ENCODE measurements around the gene ZNF117. TPM values are rescaled to one million over a fixed set of nuclear protein-coding genes. Genes with fewer than 3 reads are reported as not detected.
"Not testable (repeated sequence)": the region's sequence is repeated elsewhere in the genome, so short reads cannot be mapped to it uniquely, and the experiment has no call there.

The ZNF117 gene
- total RNA-seq, 1 donor from 2014 or later = 2.2 TPM

DNA sequence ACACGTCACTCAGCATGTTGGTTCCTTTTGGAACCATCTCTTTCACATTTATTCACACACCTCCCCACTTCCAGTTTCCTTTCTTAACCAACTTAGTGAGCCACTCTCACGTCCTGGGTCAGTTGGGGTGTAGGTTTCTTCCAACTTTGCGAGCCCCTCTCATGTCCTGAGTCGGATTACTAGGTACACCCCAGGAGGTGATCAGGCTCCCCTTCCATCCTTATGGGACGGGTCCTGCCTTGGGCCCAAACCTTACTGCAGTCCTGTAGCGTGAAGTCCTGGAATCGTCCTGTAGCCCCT is 8.0 kb upstream of the ZNF117 start:
- no peak for DNase-seq (ENCODE audit: missing footprints)
- intact Hi-C loops (cut with DNase I) = no loop called here
- no peak for ATAC-seq

DNA sequence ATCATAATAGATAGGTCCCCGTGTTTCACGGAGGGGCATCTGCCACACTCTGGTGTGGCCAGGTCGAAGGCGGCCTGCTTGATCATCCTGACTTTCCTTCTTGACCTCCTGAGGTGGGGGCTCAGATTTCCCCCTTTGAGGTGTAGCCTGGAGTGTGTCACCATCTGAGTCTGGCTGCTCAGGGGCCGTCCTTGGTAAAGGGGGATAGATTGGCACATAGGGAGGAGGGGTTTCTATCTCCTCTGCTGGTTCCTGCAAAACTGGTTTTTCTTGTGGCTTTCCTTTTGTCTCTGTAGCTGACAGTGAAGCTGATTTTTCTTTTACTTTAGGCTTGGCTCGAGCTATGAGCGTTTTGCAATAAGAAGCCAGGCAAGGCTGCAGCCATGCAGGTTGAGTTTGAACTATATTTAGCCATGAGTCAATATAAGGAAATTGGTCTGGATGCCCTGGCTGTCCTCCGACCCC is 7.1 kb upstream of the ZNF117 start:
- DNase-seq (ENCODE audit: missing footprints) (no peak), ATAC-seq (peak; percentile 65)
- intact Hi-C loops (cut with DNase I) = no loop called here

DNA sequence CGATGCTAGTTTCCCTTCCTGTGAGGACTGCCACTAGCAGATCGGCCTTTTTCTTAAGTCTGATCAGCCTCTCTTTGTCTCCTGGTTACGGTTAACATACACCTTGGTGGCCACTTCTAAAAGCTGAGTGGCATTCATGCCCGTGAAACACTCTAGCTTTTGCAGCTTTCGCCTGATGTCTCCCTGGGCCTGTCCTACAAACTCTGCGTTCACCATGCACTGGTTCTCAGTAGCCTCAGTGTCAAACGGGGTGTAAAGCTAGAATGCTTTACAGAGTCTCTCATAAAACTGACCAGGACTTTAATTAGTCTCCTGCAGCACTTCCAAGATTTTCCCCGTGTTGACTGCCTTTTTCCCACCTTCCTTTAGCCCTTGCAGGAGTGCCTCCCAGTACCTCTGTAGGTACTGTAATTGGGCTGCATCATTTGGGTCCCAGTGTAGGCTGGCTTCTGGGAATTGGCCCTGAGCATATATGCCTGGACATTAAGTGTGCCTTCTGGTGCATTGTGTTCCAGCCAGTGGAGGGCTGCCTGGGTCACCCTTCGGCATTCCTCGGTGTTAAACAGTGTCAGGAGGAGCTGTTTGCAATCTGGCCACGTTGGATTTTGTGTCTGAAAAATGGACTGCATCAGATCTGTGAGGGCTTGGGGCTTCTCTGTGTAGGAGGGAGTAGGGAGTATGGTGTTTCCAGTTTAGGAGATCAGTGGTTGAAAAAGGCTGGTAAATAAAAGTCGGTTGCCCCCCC is 6.5 kb upstream of the ZNF117 start:
- ATAC-seq (peak; percentile 56), DNase-seq (ENCODE audit: missing footprints) (no peak)
- intact Hi-C loops (cut with DNase I) = no loop called here

DNA sequence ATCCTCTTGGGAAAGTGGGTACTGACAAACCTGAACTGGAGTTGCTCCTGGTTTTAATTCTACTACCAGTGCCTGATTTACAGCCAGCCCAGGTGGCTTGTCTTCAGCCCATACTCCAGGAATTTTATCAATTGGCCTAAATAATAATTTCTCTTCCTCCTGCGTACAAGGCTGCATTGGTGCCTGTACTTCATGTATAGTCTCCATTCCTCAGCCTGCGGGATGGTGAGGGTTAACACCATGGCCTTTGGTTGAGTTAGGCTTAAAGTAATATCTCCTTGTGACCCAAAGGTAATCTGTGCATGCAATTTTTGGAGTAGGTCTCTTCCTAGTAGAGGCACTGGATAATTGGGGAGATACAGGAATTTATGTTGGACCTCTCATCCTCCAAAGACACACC is 5.5 kb upstream of the ZNF117 start:
- no peak for DNase-seq (ENCODE audit: missing footprints)
- intact Hi-C loops (cut with DNase I) = no loop called here
- no peak for ATAC-seq

DNA sequence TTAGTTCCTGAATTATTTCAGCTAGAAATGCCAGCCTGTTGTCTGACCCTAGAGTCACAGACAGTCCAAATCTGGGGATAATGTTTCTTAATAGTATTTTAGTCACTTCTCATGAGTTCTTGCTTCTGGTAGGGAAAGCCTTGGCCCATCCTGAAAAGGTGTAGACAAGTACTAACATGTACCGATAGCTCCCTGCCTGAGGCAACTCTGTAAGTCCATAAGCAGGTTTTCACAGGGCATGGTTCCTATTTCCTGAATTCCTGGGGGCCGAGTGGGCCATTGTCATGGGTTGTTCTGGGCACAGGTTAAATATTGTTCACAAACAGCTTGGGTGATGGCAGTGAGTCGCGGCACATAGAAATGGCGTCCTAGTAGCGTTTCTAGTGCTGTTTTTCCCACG is 3.1 kb upstream of the ZNF117 start:
- ATAC-seq (no peak), DNase-seq (ENCODE audit: missing footprints) (no peak)
- intact Hi-C loops (cut with DNase I) = no loop called here

DNA sequence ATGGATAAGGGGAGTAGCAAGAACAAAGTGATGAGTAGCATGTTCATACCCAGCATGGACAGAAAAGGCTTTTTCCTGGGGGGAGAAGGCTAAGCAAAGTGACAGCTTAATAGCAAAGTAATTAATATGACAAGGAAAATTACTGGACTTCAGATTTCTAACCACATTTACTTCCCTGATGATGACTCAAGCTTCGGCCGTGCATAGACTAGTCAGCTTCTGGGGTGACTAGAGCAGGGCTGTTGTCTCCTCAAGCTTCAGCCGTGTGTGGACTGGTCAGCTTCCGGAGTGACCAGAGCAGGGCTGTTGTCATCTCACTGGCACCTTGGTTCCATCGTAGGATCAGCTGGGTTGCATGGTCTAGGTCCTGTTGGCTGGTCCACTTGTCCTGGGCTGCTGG is 2.1 kb upstream of the ZNF117 start:
- DNase-seq (ENCODE audit: missing footprints) = no peak
- intact Hi-C loops (cut with DNase I) = no loop called here
- no peak for ATAC-seq

DNA sequence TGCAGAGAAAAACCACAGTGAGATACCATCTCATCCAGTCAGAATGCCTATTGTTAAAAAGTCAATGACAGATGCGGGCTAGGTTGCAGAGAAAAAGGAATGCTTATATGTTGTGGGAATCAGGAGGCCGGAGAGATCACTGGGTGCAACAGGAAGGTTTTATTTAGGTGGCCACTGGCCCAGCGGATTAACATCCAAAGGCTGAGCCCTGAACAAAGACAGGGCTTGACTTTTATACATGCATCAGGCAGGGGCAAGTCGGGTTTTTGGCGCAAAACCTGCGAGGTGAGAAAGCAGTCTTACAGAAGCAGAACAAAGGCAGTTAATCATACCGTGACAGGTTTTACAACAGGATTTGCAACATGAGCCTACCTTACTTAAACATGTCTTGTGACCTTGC is 620 bp downstream of the ZNF117 start:
- intact Hi-C loops (cut with DNase I) = no loop called here
- DNase-seq (ENCODE audit: missing footprints) (no peak), ATAC-seq (no peak)

DNA sequence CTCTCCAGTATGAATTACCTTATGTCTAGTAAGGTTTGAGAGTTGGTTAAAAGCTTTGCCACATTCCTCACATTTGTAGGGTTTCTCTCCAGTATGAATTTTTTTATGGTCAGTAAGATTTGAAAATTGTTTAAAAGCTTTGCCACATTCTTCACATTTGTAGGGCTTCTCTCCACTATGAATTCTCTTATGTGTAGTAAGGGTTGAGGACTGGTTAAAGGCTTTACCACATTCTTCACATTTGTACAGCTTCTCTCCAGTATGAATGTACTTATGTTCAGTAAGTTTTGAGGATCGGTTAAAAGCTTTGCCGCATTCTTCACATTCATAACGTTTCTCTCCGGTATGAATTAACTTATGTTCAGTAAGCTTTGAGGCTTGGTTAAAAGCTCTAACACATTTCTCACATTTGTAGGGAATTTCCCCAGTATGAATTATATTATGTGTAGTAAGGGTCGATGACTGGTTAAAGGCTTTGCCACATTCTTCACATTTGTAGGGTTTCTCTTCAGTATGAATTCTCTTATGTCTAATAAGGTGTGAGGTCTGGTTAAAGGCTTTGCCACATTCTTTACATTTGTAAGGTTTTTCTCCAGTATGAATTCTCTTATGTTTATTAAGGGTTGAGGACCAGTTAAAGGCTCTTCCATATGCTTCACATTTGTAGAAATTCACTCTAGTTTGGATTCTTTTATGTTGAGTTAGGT is 12.2 kb downstream of the ZNF117 start:
- DNase-seq (ENCODE audit: missing footprints) = no peak
- intact Hi-C loops (cut with DNase I) = no loop called here
- no peak for ATAC-seq

DNA sequence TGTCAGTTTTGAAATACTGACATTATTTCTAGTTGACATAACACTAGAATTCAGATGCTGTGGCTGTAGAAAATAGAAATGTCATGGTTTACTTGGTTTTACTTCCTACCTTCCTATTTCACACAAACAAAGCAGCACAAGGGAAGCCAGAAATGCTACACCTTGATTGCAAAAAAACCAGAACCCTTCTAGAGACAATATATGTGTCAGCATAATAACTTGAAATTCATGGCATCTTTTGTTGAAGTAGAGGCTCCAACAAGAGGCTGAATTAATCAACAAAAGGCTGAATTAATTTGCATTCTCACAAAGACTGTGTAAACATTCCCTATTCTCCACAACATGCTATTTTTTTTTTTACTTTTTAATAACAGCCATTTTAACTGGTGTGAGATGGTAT is 25.2 kb downstream of the ZNF117 start:
- no peak for ATAC-seq
- intact Hi-C loops (cut with DNase I) = no loop called here

DNA sequence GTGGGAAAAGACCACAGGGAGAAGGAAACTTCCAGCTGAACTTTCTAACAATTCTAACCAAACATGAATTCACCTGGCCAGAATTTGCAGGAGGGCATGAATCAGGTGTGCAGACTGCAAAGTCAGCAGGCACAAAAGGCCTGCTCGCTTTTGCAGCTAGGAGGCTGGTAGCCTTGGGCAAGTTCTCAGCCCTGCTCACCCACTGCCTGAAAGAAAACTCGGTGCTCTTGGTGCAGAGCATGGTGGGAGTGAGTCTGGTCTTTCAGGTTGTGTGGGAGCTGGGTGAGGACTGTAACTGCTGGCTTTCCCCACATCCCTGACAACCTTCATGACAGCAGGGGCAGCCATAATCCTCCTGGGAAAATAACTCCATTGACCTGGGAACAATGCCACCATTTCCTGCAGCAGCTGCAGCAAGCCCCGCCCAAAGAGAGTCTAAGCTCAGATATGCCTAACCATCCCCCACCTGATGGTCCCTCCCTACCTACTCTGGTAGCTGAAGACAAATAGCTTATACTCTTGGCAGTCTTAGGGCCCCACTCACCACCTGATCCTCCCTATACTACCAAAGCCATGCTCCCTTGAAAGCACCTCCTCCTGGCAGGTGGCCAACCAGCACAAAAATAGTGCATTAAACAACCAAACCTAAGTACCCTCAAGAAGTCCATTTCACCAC is 31.6 kb downstream of the ZNF117 start:
- ATAC-seq (no peak), DNase-seq (ENCODE audit: missing footprints) (no peak)
- intact Hi-C loops (cut with DNase I) = no loop called here

More for the DNA sequence above, 25.2 kb downstream of the ZNF117 start:
- no peak for DNase-seq (ENCODE audit: missing footprints)

DNA sequence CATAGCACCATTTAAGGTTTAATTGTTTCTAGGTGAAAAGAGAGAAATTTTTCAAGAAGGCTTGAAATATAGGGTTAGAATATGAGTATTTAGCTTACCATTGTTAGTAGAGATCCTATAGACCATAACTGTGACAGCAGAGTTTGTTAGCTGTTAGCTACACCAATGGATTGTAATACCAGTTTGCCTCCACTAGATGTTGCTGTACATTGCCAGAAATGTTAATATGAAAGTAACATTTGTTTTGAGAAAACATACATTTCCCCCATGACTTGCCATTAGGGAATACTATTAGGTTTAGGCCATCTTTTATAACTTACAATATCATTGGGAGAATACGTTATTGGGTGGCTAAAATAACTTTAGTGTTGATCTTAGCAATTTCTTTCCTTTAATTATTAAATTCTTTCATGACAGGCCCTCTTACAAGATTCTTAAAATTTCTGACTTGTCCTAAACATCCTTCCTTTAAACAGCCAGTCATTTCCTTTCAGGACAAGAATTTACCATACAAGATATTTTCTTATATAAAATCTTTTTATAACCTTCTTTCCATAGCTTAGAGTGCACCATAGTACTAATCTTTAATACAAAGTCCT is 39.5 kb downstream of the ZNF117 start:
- ATAC-seq = no peak
- DNase-seq (ENCODE audit: missing footprints) = no peak
- intact Hi-C loops (cut with DNase I) = loop anchor here (1.0 kb wide), 1 partner anchor 356 kb away; no protein-coding TSS in a partner anchor

DNA sequence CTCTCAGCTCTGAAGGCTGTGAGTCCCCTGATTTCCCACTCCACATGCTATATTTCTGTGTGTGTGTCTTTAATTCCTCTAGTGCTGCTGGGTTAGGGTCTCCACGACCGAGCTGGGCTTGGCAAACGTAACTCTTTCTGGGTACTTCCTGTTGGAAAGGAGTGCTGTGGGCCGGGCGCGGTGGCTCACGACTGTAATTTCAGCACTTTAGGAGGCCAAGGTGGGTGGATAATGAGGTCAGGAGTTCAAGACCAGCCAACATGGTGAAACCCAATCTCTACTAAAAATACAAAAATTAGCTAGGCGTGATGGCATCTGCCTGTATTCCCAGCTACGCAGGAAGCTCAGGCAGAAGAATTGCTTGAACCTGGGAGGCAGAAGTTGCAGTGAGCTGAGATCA is 40.2 kb downstream of the ZNF117 start:
- intact Hi-C loops (cut with DNase I) = loop anchor here (1.0 kb wide), 1 partner anchor 357 kb away; no protein-coding TSS in a partner anchor
- not testable (repeated sequence) for DNase-seq (ENCODE audit: missing footprints); ATAC-seq

DNA sequence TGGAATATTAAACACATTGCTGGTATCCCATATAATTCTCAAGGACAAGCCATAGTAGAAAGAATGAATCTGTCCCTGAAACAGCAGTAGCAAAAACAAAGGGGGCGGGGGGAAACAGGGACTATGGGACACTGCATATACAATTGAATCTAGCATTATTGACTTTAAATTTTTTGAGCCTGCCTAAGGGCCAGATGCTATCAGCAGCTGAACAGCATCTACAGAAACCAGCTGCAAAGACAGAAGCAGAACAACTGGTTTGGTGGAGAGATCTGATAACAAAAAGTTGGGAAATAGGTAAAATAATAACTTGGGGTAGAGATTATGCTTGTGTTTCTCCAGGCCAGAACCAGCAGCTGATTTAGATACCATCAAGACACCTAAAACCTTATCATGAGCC is 42.1 kb downstream of the ZNF117 start:
- ATAC-seq; intact Hi-C loops (cut with DNase I); DNase-seq (ENCODE audit: missing footprints): not testable (repeated sequence)

DNA sequence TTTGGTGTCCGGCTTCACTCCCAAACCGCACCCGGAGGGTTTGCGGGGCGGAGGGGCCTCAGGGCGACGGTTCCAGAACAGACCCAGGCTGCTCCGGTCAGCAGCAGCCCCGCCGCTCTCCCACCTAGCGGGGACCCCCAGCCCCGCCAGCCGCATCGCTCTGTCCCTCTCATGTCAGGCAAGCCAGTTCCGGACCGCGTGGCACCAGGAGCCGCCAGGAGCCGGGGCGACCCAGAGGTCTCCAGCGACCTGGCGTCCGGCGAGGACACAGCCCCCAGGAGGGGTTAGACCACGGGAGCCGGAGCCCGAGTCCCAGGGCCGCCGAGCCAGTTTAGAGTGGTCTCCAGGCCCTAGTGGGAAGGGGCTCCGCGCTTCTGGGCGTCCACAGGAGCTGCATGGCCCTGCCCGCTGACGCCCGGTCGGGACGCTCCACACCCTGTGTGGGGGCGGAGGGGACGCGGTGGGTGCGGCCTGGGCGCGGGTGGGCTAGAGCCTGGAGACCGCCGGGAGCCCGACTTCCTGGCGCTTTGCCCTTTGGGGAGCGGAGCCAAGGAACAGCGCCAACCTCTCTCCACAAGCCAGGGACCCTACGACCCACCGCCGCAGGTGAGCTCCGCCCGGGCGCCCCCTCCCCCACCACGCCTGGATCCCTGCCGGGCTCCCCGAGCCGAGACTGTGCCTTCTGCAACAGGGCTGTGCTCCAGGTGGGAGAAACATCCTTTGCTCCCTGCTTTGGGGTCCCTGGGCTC is 43.4 kb downstream of the ZNF117 start:
- ATAC-seq (no peak), DNase-seq (ENCODE audit: missing footprints) (no peak)
- intact Hi-C loops (cut with DNase I) = no loop called here

DNA sequence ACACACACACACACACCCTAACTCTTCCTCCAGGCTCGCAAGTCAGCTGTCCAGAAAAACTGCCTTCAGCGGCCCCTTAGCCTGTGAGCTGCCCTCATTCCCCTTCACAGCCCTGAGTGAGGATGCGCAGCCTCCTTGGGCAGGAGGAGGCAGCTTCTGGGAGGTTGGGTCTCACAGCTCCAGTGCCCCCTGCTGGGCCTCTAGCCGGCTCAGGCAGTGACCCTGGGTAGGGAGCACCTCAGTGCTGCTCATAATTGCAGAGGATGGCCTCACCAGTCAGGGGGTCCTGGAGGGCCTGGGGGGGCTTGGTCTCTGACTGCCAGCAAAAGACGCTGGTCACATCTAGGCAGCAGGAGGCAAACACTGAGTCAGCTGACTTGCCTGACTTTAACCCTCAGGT is 44.1 kb downstream of the ZNF117 start:
- DNase-seq (ENCODE audit: missing footprints) (no peak), ATAC-seq (no peak)

DNA sequence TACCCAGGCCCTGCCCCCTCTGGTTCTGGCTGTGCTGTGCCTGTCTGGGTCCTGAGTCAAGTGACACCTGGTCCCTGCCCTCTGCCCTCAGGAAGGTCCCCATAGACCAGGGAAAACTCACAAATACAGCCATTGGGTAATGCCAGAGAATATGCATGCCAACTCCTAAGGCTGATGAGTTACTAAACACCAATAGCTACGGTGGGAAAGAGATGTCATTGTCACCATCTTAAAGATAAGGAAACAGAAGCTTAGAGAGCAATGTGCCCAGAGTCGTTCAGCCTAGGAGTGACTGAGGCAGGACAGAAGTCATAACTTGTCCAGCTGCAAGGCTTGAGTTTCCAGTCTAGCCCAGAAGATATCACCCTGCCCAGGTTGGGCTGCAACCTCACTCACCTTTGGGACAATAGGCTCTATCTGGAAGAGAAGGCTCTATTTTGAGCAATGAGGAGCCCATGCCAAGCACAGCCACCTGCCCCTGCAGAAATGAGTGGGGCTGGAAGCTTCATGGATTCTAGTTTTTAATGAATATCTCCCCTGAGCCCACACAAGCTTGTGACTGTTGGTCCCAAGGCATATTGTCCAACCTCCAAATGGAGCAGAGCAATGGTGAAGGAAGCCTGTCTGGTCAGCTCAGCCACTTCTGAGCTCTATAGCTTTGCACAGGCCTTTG is 45.2 kb downstream of the ZNF117 start:
- DNase-seq (ENCODE audit: missing footprints) (no peak), ATAC-seq (no peak)
- intact Hi-C loops (cut with DNase I) = no loop called here

More for the DNA sequence above, 44.1 kb downstream of the ZNF117 start:
- intact Hi-C loops (cut with DNase I) = no loop called here

DNA sequence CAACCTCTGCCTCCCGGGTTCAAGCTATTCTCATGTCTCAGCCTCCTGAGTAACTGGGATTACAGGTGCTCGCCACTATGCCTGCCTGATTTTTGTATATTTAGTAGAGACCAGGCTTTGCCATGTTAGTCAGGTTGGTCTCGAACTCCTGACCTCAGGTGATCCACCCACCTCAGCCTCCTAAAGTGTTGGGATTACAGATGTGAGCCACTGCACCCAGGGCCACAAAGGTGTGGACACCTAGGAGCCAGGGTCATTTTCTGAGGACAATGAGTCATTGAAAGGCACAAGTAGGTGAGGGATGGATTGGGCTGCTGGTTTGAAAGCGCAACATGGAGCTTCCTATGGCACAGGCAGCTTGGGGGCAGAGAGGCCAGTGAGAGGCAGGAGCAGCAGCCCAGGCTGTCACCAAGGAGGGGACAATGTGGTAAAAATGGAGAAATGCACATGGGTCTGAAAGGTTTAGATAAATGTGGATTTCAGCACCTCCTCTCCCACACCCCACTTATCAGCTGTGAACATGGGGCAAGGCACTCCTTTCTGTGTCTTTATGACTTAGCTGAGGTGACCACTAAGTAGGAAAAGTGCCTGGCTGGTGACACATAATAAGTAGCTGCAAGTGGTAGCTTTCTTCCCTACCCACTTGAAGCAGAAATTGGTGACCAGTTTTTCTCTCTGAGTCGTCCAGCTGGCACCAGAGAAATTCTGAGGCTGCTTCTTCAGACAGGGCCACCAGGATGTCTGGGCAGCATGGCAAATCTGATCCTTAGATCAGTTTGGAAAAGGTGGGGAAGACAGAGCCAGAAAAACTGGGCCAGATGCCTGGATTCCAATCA is 46.0 kb downstream of the ZNF117 start:
- ATAC-seq; intact Hi-C loops (cut with DNase I); DNase-seq (ENCODE audit: missing footprints): not testable (repeated sequence)
